ENCODE measurements around the gene STK39. TPM values are rescaled to one million over a fixed set of nuclear protein-coding genes. Genes with fewer than 3 reads are reported as not detected.

STK39 gene
- total RNA-seq, 4 donors from 2014 or later, result 35.3 to 58.0 (median 47.0) TPM

DNA sequence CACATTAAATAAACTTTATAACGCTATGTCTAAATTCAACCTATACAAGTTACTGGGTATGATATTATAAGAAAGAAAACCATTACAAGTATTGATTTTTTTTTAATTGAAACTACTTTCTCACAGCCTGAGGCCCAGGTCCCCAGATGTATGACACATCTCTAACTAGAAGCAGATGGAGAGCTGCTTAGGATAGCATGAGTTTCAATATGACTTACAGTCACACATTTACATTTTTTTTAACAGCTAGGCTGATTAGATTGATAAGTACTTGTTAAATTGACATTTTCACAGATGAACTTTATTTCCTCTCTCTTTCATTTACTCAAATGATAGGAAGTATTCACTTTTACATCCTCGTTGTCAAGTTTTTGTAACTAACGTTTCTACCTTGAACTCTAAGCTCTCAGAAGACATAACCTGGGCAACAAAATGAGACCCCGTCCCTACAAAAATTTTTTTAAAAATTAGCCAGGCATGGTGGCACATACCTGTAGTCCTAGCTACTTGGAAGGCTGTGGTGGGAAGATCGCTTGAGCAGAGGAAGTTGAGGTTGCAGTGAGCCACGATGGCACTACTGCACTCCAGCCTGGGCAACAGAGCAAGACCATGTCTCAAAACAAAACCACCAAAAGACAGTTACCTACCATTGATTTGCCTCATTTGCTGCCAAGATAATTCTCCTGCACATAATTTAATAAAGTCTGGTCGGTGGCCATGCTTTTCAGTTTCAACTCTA, 52.4 kb downstream of the STK39 start:
- ATAC-seq, result no peak
- H3K27me3 ChIP-seq, result no peaks in the 10 kb centered on the region
- no peak overlapping the region for H3K4me3 ChIP-seq
- TF ChIP-seq POLR2A (IDR thresholded peaks at IDR 0.05) (no peak), EP300 (IDR thresholded peaks at IDR 0.05) (no peak), POLR2AphosphoS5 (IDR thresholded peaks at IDR 0.05) (no peak)
- TF ChIP-seq, protein P1, sequence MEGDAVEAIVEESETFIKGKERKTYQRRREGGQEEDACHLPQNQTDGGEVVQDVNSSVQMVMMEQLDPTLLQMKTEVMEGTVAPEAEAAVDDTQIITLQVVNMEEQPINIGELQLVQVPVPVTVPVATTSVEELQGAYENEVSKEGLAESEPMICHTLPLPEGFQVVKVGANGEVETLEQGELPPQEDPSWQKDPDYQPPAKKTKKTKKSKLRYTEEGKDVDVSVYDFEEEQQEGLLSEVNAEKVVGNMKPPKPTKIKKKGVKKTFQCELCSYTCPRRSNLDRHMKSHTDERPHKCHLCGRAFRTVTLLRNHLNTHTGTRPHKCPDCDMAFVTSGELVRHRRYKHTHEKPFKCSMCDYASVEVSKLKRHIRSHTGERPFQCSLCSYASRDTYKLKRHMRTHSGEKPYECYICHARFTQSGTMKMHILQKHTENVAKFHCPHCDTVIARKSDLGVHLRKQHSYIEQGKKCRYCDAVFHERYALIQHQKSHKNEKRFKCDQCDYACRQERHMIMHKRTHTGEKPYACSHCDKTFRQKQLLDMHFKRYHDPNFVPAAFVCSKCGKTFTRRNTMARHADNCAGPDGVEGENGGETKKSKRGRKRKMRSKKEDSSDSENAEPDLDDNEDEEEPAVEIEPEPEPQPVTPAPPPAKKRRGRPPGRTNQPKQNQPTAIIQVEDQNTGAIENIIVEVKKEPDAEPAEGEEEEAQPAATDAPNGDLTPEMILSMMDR (IDR thresholded peaks at IDR 0.05), result no peak
- peaks cover 0 to 73% (median 13%) of the 10 kb centered on the region in 3 donors for H3K4me1 ChIP-seq
- no peaks in the 10 kb centered on the region for H3K36me3 ChIP-seq
- no peak overlapping the region for H3K27ac ChIP-seq
- H3K9me3 ChIP-seq, result no peaks in the 10 kb centered on the region
- WGBS, 2 donors (ENCODE audit: low coverage in 1 of 2), result 78 to 86% methylated on average over 6 to 7 of the region's 7 CpGs

DNA sequence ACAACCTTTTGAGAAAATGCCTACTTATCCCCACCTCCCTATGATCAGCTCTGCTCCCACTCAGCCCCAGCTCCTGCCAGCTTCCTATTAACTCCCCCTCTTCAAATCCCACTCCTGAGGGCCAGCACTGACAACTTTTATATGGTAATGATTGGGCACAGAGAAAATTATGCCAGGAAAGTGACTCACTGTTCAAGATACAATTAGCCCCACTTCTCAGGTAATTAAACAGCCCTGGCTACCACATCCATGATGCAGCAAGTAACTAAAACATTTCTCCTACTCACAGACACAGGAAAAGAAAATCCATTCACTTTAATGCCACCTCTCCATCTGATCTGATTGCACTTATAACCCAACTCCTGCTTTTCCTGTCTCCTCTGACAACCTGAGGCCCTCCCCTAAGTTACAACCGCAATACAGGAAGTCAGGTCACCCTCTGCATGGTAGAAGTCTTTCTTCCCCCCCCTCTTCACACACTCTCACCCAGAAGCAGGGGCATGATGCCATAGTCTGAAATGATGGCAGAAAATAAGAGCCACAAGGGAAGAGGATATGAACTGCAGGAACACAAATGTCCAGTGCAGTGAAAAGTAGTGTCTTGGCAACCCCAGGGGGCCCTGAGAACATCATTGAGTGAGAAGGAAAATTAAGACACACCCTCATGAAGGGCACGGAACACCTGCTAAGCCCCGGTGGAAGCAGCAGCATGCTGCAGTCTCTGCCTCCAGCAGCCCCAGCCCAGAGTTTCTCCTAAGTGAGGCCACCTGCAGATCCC, 54.4 kb downstream of the STK39 start:
- peak overlapping the region in 1 of 4 donors; percentile 1 for H3K27ac ChIP-seq
- no peaks in the 10 kb centered on the region for H3K27me3 ChIP-seq
- no peaks in the 10 kb centered on the region for H3K9me3 ChIP-seq
- H3K4me3 ChIP-seq, result no peak overlapping the region
- no peaks in the 10 kb centered on the region for H3K36me3 ChIP-seq
- ATAC-seq, result no peak
- H3K4me1 ChIP-seq, result peaks cover 0 to 57% (median 13%) of the 10 kb centered on the region in 3 donors
- 60 to 64% methylated on average over 1 to 3 of the region's 3 CpGs for WGBS, 2 donors (ENCODE audit: low coverage in 1 of 2)
- TF ChIP-seq, protein P1 (IDR thresholded peaks at IDR 0.05), result no peak
- TF ChIP-seq EP300 (IDR thresholded peaks at IDR 0.05) (no peak), POLR2AphosphoS5 (IDR thresholded peaks at IDR 0.05) (no peak), POLR2A (IDR thresholded peaks at IDR 0.05) (no peak)

DNA sequence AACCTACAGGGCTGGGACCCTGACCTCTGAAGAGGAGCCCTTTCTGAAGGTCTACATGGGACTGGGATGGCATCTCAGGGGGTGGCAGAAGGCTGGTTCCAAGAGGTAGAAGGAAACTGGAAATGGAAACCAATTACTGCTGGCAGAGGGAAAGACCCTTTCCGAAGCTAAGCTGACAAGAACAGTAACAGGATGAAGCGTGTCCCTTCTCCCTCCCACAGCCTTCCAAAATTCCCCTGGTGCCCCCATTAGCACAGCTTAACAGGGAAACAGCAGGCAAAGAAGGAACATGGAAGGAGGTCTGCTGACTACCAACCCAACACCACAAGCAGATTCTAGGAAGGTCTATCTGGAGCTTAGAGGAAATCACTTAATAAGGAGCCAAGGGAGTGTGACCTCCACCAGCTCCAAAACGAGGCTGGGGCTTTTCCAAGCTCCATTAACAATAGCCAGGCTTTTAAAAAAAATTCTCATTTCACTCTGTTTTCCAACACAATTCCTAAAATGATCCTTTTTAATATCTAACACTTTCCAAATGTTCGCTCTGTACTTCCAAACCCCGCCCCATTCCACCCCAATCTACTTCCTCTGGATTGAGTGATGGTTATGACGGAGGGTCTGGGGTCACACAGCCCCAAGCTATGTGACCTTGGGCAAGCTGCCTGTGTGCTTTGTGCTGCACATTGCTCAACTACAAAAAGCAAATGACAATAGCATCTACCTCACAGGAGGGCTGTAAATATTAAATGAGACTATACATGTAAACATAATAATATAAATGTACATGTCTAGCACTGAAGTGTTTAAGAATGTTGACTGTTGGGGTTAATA, 55.2 kb downstream of the STK39 start:
- no peaks in the 10 kb centered on the region for H3K36me3 ChIP-seq
- no peak overlapping the region for H3K27ac ChIP-seq
- TF ChIP-seq, protein P1 (IDR thresholded peaks at IDR 0.05), result no peak
- no peak for TF ChIP-seq EP300 (IDR thresholded peaks at IDR 0.05)
- TF ChIP-seq POLR2A (IDR thresholded peaks at IDR 0.05), result no peak
- TF ChIP-seq POLR2AphosphoS5 (IDR thresholded peaks at IDR 0.05), result no peak
- H3K4me1 ChIP-seq, result peaks cover 0 to 57% (median 13%) of the 10 kb centered on the region in 3 donors
- peak; percentile 21 for ATAC-seq
- no peaks in the 10 kb centered on the region for H3K9me3 ChIP-seq
- H3K27me3 ChIP-seq, result no peaks in the 10 kb centered on the region
- H3K4me3 ChIP-seq, result no peak overlapping the region
- 56 to 75% methylated on average over 2 to 6 of the region's 6 CpGs for WGBS, 2 donors (ENCODE audit: low coverage in 1 of 2)

DNA sequence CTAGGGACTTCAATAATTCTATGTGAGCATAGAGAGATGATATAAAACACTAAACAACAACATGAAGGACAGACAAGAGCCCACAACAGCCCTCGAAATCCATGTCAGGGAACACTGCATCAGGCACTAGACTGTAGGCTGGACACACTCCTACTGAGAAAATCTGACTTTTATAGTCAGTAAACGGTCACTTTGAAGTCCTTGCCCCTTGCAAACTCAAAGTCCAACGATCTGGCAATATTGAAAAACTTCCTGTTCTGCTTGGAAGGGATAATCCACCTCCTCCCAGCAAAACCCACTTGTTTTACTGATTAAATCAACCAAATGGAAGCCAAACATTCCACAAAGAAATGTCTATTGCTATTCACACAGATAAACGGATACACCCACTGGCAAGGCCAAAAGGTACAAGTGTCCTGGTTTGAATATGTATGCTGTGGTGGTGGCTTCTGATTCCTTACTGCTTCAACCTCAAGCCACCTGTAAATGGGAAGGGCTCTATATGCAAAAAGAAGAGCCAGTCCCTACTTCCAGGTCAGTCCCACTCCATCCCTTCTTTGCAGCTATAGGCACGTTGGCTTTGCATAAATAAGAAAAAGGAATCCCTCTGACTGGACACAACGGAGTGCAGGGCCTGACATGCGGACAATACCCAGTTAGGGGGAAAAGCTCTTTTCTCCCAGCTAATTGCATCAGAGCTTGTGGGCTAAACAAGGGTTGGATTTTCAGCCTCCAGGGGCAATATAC, 56.6 kb downstream of the STK39 start:
- no peak for TF ChIP-seq POLR2AphosphoS5 (IDR thresholded peaks at IDR 0.05)
- TF ChIP-seq POLR2A (IDR thresholded peaks at IDR 0.05), result no peak
- no peak for TF ChIP-seq EP300 (IDR thresholded peaks at IDR 0.05)
- TF ChIP-seq, protein P1 (IDR thresholded peaks at IDR 0.05), result no peak
- WGBS, 2 donors (ENCODE audit: low coverage in 1 of 2), result 60 to 76% methylated on average over 4 to 7 of the region's 7 CpGs
- H3K4me3 ChIP-seq, result no peak overlapping the region
- no peaks in the 10 kb centered on the region for H3K9me3 ChIP-seq
- no peaks in the 10 kb centered on the region for H3K36me3 ChIP-seq
- no peak overlapping the region for H3K27ac ChIP-seq
- peaks cover 4 to 62% (median 13%) of the 10 kb centered on the region in 3 donors for H3K4me1 ChIP-seq
- no peaks in the 10 kb centered on the region for H3K27me3 ChIP-seq
- ATAC-seq, result no peak
